AG09319 (cell line): ENCODE measurements around the gene CCDC14.
"Not testable (repeated sequence)": the region's sequence is repeated elsewhere in the genome, so short reads cannot be mapped to it uniquely, and the experiment has no call there.

Source experiments
- DNase-seq: peaks from one replicate; pipeline ENCODE4 v3.0.0-alpha.2; 2010; ENCODE audit warnings: low read depth; ENCODE audit errors: extremely low read depth
- TF ChIP-seq, protein P1 (sequence below): IDR thresholded peaks from 2 replicates; pipeline ENCODE4 v1.5.1; 2011; ENCODE audit warnings: low read depth, mild to moderate bottlenecking, inconsistent platforms, low read length, moderate library complexity

The CCDC14 gene

DNA sequence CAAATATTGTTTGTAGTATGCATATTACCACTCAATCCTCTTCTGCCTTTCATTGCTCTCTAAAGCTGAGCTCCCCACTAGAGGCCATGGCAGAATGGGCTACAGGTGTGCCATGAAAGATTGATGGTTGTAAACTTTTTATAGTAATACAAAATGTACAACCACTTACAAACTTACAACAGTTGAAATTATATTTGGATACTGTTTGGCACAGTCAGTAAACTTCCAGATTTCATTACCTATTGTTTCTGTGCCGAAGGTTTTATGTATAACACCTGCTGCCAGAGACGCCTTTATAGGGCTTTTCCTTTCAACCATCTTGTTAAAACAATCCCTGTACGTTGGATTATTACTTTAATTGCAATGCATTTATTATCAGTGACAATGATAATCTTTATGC, 23.9 kb upstream of the CCDC14 start:
- DNase-seq: no peak
- TF ChIP-seq, protein P1, sequence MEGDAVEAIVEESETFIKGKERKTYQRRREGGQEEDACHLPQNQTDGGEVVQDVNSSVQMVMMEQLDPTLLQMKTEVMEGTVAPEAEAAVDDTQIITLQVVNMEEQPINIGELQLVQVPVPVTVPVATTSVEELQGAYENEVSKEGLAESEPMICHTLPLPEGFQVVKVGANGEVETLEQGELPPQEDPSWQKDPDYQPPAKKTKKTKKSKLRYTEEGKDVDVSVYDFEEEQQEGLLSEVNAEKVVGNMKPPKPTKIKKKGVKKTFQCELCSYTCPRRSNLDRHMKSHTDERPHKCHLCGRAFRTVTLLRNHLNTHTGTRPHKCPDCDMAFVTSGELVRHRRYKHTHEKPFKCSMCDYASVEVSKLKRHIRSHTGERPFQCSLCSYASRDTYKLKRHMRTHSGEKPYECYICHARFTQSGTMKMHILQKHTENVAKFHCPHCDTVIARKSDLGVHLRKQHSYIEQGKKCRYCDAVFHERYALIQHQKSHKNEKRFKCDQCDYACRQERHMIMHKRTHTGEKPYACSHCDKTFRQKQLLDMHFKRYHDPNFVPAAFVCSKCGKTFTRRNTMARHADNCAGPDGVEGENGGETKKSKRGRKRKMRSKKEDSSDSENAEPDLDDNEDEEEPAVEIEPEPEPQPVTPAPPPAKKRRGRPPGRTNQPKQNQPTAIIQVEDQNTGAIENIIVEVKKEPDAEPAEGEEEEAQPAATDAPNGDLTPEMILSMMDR: no peak

DNA sequence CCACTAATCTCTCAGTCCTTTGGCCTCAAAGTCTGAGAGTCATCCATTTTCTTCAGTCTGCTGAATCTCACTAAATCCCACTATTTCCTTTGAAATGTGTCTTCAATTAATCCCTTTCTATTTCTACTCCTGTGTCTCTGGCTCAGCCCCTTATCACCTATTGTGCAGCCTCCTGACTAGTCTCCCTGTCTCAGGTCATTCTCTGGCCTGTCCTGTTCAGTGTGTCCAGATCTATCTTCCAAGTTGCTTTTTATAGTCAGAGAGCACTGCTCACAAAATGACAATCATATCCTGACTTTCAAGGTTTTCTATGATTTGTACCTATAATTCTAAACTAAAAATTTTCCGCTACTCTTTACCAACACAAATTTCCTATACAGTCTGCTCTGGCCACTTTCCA, 23.3 kb upstream of the CCDC14 start:
- TF ChIP-seq, protein P1: no peak
- DNase-seq: no peak

DNA sequence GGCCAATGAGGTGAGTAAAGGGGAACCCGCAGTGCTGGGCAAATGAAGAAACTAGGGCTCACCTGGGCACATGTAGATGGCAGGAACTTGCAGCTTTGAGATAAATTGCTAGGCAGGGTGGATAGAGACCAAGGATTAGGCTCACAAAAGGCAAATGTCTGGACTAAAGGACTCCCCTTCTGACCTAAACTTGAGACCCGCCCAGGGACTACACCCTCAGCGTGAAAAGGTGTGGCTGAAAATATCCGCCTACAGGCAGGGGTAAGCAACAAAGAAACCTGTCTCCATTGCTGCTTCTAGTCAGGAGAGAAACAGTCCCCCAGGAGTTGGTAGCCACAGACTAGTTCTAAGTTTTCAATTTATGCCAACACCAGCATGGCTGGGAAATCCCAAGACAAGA, 20.3 kb upstream of the CCDC14 start:
- not testable (repeated sequence) for DNase-seq

DNA sequence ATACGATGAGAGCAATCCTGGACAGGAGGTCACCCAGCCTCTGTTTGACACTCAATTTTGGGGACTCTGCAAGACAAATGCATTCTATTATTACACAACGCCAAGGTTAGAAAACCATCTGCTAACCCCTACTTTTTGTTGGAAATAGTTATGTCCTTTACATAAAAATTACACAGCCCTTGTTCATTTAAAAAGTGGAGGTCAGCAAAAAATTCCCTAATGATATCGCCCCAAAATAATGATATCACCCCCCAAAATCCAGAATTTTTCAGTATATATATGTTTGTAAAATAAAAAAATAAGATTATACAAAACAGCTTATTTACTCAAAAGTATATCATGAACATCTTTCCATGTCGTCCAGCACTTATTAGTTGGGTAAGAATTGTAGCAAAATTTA, 19.5 kb upstream of the CCDC14 start:
- DNase-seq: no peak
- TF ChIP-seq, protein P1: no peak

DNA sequence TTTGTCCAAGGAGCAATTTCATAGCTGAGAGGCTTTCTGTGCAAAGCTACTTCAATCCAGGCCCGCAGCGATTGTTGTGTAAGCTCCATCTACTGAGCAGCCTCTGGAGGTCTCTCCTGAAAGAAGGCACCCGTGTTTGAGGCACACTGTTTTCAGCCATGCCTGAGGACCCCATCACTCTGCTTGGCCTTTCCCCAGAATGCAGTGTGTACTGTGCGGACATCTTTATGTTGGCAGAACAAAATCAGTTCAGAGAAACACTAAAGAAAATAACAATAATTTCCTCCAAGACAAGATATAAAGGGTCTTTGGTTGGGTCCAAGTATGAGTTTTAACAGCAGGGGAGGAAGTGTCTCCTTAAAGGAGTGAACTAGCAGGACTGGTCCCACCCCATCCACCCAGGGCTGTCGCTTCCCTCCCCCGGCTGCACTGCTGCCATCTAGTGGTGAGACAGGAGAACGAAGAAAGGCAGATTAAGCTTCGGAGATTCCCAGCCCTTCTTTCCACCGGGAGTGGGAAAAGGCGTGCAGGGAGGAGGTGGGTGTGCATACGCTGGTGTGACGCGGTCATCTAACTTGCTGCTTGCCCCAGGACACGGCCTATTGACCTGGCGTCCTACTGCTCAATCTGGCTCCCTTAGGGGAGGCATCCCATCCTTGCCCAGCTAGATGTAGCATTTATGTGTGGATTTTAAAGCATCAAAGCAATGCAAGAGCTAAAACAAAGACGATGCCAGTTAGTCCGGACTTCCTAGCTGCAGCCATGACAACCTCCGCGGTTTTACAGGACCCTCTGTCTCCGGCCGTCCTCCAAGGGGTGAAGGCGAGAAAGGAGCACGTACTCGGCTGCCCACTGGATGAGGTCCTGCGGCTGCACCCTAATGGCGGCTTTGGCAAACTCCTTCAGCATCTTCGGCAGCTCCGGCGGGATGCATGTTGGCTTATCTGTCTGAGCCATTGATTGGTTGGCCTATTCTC, 18.8 kb upstream of the CCDC14 start:
- not testable (repeated sequence) for DNase-seq
- TF ChIP-seq, protein P1: peak; percentile 54

DNA sequence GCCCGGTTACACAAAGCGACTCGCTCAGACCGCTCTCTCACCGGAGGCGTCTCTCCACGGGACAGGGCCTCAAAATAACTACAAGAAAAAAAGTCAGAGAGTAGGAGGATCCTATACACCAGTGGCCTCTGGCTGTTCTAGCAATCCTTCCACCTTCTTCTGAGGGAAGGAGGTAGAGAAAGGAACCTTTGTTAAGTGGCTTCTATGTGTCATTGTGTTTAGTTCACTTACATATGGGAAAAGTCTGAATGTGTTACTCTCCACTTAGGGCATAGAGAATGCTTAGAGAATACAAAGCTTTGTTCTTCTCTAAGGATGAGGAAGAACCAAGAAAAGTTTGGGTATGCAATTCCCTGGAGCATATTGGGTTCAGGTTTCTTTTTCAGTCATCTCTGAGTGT, 15.9 kb upstream of the CCDC14 start:
- DNase-seq: not testable (repeated sequence)

DNA sequence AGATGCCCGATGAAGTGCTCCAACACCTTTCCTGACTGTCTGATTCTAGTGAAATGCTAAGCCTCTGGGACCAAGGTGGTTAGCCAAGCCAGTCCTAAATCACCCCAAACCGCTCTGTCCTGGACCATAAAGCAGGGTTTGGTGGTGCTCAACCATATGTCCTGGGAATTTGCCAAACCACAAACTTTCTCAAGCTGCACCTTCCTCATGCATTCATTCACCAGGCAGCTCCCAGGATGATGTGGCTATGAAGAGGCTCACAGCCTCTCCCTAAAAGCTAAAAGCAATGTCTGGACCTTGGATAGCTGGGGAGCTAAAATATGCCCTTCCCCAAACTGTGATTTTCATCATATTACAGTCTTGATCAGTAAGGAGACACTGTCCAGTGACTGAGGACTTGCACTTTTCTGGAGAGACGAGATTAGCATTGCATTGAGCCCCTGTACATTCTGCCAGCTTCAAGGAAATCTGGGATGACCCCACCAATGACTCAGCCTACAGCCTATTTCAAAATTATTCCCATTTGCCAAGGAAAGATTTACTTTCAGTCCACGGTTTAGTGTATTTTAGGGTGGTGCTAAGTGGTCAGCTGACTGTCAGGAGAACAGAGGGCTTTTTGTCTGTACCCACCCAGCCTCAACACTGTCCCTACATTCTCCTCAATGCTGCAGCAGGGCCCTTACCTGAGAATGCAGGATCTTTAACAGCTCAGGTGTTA, 15.3 kb upstream of the CCDC14 start:
- not testable (repeated sequence) for DNase-seq

DNA sequence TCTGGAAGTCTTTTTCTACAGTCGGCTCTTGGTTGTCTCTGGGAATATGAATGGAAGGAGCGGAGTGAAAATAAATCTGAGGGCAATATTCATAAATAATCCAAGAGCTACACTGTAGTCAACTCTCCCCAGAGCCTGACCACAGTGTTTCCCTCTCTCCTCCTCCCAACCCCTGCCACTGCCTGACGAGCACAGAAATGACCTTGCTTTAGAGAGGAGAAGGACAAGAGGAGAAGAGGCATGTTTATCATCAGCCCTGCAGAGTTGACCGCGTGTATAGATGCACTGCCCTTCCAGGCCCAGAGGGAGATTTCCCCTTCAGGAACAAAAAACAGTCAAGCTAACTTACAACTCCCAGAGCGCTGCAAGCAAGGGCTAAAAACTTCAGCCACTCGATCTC, 14.0 kb upstream of the CCDC14 start:
- not testable (repeated sequence) for DNase-seq

DNA sequence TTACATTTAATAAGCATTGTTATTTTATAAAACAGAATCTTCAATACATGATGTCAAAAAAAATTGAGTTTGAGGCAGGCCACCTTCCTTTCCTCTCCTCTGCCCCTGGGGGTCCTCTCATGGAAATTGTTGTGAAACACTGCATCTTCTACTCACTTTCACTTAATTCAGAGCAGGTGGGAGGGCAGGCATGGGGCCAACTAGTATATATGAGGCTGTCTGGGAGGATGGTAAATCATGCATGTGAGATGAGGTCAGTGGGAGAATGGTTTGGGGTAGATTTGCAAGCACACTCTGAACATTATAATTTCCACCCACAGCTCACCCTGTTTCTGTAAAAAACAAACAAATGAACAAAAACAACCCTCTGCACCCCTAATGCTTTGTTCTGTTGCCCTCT, 10.4 kb upstream of the CCDC14 start:
- TF ChIP-seq, protein P1: no peak
- no peak for DNase-seq

DNA sequence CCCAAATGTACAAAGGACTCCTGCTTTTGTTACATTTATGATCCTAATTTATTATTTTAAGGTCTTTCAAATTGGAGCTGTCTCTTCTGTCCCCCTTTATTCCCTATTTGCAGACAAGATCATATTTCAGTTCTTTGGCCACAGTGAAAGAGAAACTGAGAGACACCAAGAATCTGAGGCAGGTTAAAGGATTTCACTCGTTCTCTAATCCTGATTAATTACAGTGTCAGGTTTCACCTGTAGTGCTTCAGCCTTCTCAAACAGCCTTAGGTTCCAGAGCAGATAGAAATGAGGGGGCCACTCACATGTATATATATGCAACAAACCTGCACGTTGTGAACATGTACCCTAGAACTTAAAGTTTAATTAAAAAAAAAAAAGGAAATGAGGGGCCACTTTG, 6.2 kb upstream of the CCDC14 start:
- not testable (repeated sequence) for DNase-seq

DNA sequence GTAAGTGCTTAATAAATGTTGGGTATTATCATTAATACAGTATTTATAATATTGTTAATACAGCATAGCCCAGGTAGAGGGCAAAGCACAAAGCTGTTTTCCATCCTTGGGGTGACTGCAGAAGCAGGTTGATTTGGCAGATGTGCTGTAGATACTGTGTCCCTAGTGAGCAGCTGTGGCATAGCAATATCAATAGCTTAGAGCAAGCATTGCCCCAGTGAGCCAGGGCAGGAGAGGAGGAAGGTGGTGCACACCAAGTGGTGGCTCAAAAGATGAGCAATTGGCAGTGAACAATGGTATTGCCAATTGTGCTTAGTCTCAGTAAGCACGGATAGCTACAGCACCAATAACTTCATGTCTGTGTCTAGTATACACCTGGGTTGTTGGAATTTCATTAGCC, 5.8 kb upstream of the CCDC14 start:
- not testable (repeated sequence) for DNase-seq

DNA sequence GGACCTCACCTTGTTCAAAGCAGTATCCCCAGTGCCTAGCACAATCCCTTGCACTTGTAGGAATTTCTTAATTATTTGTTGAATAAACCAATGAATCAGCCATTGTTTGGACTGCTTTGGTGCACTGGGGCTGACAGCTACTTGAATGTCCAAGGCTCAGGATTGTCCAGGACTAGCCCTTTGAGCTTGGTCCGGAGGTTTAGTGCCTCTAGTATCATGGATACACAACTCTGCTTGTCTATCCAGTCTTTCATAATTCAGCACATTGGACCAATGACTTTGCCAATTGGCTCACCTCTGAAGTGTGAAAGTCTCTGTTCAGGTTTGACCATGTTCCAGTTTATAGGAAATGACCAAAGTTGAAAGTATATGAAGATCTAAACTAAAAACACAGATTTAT, 3.8 kb upstream of the CCDC14 start:
- not testable (repeated sequence) for DNase-seq
